GM19455 (cell line): Measurements from ENCODE around the gene CBY3.
"Not testable (repeated sequence)": the region's sequence is repeated elsewhere in the genome, so short reads cannot be mapped to it uniquely, and the experiment has no call there.

ENCODE experiments used
- ATAC-seq: cut with Tn5 transposase; IDR thresholded peaks from one replicate; pipeline ENCODE4 v1.9.1; 2021; ENCODE audit not compliant: unreplicated experiment

Gene CBY3

DNA sequence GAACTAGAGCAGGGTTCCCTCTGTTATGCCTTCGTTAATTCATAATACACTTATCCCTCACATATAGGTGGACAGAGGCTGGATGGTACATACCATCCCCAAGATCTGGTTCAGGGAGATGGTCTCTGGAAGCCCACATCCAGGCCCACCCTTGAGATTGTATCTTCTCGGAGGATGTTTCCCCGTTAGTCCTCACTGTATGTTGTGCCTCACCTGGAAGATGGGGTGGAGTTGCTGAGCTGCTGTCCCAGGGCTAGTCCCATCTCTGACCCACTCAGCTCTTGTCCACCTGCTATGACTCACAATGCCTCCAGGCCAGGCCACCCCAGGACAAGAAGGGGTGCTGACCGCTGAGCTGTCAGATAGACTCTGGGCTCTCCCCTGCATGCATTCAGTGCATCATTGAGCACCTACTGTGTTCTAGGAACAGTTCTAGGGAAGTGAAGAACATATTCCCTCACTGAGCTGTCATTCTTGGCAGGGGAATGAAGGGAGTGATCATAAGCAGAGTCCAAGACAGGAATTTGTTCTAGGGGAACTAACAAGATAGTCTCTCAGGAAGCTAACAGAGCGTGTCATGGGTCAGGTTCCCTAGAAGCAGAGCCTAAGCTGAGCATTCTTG, at the start of gene CBY3:
TSS of gene CBY3 (minus strand) at position 255 of the 622 bp plus-strand sequence. CDS start at position 139, 116 bp downstream.
- no peak for ATAC-seq

DNA sequence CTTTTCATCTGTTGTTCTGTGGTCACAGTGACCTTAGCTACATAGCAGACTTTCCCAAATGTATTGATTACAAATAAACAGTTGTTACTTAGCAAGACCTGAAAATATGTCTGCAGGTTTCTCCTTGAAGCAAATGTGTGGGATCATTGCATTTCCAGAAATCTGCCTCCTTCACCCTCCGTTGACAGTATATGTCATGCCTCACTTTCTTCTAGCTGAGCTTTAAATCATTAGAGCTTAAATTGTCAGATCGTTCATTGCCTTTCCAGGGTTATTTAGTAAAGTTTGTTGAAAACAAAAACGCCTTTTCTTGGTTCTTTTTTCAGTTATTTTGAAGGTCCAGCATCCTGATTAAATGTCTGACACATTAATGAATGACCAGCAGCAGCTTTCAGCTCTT, 49.5 kb upstream of the CBY3 start:
- ATAC-seq: no peak

DNA sequence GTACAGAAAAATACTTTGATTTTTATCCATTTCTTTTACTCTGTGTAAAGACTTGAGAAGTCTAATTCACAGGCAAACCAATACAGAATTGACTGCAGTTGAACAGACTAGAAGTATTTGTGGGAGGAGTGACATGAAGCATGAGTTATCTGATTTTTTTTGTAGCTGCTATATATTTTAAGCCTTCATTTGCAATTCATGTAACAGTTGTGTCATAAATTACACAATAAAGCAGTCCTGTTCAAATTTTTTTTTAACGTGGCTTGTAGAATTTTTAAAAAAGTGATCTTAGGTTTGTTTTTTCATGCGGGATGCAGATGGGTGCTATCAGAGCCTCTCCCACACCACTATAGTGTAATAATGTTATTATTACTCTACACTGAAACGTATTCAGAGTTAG, 48.9 kb upstream of the CBY3 start:
- ATAC-seq: no peak

DNA sequence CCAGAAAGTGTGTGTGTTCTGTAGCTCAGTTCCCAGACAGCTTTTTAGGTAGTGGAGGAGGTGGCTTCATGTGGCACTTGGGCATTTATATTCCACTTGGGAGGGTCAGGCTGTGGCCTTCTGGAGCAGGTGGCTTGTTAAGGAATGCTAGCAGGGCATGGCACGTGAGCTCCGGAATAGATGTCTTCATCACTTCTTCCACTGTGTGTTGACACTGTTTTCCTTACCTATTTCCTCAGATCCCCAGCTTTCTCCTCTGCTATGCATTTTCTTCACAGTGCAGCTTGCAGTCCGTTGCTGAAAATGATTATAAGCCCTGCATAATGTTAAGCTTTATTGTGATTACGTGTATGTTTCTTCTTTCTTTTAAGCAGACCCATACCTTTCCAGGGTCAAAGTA, 48.5 kb upstream of the CBY3 start:
- no peak for ATAC-seq

DNA sequence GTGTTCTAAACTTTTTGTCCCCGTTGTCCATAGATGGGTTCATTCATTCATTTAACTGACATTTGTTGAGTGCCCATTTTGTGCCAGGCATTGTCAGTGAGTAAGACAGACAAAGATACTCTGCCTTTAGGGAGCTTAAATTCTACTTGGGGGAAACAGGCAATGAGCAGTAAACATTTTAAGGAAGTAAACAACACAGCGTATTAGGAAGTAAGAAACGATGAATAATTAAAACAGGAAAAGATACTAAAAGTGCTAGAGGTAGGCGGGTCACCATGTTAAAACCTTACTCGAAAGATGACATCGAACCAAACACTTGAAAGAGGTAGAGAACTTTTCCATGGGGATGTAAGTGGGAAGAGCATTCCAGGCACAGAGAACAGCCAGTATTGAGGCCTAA, 46.3 kb upstream of the CBY3 start:
- ATAC-seq: no peak

DNA sequence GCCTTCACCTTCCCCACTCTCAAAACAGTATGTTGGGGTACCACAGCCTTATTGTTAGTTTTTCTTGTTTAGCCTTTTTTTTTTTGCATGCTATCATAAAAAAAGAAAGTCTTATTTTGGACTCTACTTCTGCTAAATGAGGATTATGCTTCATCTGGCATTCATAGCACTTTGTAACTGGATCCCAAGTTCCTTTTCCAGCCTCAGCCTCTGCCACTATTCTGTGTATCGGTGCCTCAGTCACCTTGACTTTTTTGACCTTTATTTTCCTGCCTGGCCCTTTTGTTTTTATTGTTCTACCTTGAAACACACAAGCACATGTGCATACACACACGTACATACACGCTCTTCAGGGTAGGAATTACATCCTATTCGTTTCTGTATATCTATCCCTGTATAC, 43.3 kb upstream of the CBY3 start:
- ATAC-seq: no peak

DNA sequence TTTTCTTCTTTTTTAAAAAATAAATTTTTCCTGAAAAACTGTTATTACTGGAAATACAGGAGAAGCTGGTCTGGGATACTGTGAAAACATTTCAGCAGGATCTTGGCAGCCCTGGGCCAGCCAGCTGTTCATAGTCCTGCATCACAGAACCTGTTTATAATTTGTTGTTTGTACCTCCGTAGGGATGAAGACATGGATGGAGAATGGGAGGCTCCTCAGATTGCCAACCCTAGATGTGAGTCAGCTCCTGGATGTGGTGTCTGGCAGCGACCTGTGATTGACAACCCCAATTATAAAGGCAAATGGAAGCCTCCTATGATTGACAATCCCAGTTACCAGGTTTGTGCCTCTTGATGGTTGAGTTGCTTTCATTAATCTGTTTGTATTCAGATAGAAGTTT, 39.4 kb upstream of the CBY3 start:
- ATAC-seq: no peak

DNA sequence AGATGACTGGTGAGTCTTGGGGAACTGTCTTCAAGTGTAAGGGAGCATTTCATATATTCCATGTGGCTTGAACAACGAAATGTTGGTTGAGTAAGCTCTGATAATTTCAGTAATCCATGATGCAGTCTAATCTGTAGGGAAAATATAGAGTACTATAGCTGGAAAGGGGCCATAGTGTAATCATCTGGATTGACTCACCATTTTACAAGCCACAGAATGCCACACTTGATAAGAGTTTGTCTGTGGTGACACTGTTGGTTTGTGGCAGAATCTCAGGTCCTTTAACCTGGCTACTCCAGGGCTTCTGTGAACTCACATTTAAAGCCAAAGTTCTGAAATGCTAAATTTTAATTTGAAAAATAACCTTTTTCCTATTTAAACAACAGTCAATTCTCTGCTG, 35.5 kb upstream of the CBY3 start:
- ATAC-seq: no peak

DNA sequence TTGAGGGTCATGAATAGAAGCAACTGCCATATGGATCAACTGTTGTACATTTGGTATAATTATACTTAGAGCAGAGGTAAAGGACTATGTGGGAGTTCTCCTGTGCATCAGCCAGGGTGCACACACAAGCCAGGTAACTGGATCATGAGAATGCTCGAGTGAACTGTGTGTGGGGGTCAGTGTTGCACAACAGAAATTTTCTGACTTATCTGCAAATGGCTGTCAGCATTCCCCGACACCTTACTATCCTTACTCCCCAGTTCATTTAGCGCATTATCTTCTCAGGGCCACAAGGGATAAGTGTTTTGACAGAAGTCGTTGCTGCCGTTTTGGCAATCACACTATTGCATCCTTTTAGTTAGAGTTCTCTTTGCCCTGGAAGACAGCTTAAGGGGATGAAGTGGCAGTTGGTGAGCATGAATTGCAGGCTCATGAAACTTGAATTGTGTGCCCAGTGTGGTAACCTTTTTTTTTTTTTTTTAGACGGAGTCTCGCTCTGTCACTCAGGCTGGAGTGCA, 19.6 kb upstream of the CBY3 start:
- ATAC-seq: no peak

DNA sequence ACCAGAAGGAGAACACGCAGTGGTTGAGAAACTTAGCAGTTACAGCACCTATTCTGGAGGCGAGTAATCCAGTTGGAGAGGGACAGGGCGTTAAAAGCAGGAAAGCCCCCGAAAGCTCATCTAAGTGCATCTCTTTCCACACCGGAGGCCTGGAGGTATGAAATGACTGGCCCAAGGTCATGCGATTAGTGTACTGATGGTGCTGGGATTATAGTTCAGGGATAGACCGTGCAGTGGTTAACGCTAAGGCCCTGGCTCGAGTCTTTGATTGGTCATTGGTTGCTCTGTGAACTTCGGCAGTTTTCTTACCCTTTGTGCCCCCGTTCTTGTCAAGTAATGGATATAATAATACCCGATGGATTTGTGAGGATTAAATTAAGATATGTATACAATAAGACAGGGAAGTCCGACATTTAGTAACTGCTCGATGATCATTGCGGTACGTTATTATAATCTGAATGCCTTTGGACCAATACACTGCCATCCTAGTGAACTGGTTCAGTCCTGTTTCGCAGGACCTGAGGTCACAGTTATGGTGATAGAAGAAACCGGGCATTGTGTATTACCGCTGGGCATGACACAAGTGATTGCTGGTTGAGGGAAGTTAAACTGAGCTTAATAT, 18.9 kb upstream of the CBY3 start:
- ATAC-seq: no peak

DNA sequence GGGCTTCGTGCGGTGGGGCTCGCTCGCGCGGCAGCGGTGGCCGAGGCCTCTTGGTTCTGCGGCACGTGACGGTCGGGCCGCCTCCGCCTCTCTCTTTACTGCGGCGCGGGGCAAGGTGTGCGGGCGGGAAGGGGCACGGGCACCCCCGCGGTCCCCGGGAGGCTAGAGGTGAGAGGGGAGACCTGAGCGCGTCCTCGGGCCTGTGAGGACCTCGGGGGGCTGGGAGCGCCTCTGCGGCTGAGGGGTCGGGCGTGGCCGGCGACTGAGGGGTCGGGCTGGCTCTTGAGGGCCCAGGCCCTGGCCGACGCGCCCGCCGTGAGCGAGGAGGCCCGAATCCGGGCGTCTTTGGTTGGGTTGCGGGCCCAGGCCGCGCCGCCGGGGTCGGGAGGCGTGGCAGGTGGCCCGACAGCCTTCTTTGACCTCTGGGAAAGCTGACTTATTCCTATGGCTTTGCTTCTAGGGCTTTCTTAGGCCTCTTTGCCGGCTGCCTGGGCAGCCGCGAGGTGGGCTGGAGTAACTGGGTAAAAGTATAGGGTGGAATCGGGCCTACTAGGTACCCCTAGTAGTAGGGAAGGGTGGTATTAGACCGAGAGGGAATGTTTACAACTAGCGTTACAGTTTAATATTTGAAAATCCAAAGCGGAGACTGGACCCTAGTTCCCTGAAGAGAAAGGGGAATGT, 18.2 kb upstream of the CBY3 start, which contains the start of gene CANX:
TSS of gene CANX (plus strand) at position 33 of the 681 bp plus-strand sequence. CDS start 6,715 bp downstream, outside the sequence.
- peak; percentile 12 for ATAC-seq

DNA sequence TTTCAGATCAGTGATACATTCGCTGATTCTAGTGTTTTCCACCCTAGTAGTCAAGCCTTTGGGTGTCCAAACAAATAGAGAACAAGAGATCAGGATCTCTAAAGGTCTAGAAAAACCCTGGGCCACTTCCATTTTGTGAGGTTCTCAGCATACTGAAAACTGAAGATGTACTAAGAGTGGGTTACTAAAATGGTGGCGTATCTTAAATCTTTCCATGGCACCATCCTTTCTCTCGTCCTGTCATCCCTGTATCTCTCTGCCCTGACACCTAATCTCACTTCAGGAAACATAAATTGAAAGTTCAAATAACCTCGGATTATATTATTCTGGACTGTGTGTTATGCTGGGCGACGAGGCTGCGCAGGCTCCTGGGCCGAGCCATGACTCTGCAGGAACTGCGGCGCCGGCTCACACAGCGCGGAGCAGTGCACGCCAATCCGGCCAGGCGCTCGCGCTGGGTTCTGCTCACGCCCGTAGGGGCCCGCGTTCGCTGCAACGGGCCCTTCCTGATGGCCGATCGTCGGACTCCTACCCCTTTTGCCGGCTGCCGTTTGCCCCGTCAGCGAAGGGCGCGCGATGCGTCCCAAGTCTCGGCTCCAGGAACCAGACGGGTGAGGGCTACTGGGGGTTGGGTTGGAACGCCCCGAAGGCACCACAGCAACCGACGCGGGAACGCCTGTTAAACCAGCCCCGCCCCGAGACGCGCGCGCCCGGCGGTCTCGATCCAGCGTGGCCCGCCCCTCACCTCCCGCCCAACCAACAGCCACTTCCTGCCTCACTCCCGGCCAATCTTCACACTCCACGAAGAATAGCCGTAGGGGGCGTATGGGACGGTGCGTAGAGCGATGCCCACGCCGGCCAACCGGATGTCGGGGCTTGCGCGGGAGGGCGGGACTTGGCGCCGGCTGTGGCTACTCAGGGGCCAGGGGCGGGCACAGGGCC, 17.4 kb upstream of the CBY3 start:
- peak; percentile 87 for ATAC-seq

DNA sequence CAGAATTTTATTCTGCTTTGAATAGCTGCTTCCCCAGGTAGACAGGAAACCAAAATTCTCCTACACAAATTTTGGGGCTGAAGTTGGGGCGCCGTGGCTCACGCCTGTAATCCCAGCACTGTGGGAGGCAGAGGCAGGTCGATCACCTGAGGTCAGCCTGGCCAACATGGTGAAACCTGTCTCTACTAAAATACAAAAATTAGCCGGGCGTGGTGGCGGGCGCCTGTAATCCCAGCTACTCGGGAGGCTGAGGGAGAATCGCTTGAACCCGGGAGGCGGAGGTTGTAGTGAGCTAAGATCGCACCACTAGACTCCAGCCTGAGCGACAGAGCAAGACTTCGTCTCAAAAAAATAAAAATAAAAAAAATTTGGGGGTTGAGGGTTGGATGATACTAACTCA, 16.7 kb upstream of the CBY3 start:
- not testable (repeated sequence) for ATAC-seq

DNA sequence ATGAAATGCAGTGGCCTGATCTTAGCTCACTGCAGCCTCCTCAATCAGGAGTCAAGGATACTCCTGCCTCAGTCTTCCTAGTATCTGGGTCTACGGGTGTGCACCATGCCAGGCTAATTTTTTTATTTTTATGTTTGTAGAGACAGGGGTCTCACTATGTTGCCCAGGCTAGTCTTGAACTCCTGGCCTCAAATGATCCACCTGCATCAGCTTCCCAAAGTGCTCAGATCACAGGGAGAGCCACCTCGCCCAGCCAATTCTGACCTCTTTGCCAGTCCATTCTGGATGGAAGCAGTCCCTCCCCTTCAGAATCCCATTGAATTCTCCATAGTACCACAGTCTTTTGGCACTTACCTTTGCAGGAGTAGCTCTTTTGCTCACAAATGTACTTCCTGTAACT, 16.3 kb upstream of the CBY3 start:
- no peak for ATAC-seq

DNA sequence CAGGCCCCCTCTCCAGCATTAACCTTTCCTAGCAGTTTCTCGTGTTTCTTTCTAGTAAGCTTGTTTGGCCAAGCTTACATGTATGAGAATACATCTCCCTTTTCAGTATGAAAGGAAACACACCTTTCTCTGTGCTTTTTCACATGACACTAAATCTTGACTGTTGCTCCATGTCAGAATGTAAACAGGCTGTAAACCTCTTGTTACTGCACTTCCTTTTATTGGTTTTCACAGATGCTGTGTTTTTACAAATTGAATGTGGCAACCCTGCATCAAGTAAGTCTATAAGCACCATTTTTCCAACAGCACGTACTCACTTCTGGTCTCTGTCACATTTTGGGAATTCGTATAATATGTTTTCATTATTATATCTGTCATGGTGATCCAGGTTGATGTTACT, 15.8 kb upstream of the CBY3 start:
- ATAC-seq: no peak

DNA sequence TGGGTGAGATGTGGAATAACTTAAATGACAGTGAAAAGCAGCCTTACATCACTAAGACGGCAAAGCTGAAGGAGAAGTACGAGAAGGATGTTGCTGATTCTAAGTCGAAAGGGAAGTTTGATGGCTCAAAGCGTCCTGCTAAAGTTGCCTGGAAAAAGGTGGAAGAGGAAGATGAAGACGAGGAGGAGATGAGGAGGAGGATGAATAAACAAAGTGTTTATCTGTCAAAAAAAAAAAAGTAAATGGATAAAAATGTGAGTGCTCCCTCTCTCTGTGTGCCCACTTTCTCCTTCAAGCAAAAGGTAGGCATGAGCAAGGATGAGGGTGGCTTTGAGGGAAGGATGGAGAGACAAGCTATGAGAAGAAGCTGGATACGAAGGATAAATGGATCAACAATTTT, 13.7 kb upstream of the CBY3 start:
- no peak for ATAC-seq

DNA sequence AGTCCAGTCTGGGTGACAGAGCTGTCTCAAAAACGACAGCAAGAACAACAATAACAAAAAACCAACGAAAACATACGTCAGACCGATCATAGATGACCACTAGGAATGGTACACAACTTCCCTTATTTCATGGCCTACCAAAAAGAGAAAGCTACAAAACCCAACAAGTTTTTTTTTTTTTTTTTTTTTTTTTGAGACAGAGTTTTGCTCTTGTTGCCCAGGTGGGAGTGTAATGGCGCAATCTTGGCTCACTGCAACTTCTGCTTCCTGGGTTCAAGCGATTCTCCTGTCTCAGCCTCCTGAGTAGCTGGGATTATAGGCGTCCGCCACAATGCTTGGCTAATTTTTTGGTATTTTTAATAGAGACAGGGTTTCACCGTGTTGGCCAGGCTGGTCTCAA, 8.4 kb upstream of the CBY3 start:
- not testable (repeated sequence) for ATAC-seq

DNA sequence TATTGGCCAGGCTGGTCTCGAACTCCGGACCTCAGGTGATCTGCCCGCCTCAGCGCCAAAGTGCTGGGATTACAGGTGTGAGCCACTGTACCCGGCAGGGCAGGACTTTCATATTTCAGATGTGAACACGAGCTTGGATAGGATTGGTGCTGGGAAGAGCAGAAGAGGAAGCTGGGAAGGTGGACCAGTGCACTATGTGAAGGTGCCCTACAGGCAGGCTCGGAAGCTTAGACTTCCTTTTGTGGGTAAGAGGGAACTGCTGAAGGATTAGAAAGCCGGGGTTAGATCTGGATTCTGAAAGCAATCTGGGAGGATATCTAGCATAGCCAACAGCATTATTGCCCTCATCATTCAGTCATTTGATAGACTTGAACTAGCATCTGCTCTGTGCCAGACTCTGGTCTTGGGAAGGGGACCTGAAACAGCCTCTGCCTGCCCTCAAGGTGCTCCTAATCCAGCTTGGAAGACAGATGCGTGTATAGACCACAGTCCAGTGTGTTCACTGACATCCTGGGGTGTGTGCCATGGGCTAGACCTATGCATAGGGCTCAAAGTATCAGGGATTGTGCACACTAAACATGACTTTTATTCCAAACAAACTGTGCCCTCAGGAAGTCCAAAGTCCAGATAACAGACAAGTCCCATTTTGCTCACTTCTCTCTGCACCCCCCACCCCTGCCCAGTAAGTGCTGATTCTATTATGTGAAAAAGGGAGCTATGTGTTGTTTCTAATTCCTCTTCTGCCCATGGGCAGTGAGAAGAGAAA, 637 bp downstream of the CBY3 start:
- ATAC-seq: no peak

DNA sequence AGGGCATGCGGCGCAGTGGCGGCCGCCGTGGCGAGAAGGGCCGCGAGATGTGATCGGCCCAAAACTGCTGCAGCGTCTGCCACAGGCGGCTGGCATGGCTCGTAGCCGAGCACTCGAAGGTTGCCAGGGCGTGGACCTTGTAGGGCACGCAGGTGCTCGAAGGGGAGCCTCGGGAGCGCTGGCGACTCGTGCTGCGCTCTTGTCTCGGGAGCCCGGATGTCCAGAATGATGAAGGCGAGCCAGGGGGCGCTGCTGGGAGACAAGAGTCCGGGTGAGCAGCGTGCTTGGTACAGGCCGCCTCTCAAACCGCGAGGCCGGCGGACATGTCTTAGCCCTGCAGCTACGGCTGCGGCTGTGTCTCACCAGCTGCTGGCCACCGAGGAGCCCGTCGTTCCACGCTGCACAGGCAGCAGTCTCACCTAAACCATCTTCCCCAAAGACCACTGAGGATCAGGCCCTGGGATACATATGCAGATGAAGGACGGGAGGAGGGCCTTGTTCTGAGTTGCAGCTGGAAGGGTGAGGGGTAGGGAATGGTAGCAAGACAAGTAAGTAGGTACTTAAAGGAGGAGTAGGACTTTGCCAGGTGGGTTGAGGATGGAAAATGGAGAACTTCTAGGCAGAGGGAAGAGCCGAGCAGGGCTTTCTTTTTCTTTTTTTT, 1.7 kb downstream of the CBY3 start:
- ATAC-seq: peak; percentile 52
